GM03348 (cell line): ENCODE measurements around the gene MYRIP.
"Not testable (repeated sequence)": the region's sequence is repeated elsewhere in the genome, so short reads cannot be mapped to it uniquely, and the experiment has no call there.

ENCODE experiments used
- DNase-seq: peaks from one replicate; pipeline ENCODE4 v3.0.0; 2012; ENCODE audit warnings: low spot score

Gene MYRIP

GRCh38 chr3:40042752-40043443, 233.5 kb downstream of the MYRIP start:
- no peak for DNase-seq

DNA sequence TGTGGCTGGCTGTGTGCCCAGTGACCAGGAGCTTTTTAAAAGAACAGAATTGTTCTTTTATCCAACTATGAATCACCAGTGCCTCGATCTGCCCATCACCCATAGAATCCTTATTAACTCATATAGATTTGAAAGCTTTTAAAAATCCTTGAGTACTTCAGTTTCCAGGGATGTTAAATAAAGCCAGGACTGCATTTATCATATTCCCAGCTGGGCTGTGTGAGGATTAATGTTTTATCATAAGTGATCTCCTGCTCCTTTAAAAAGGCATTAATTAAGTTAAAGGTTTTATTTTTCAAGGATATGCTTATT, 234.0 kb downstream of the MYRIP start:
- DNase-seq = peak; percentile 33

DNA sequence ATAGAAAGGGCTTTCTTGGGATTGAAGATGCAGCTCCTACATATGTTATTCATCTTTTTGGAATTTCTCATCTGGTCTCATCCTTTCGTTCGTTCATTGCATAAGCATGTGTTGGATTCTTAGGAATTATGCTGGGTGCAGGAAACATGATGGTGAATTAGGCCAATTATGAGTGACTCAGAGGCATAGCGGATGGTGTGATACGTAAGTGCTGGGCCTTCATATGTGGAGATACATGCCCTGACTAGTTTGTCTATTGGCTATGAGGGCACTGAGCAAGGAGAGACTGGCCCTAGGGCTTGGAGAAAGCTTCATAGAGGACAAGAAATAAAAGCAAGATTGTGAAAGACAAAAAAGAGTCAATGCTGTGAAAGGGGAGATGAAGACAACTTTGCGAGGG, 235.1 kb downstream of the MYRIP start:
- peak; percentile 85 for DNase-seq

DNA sequence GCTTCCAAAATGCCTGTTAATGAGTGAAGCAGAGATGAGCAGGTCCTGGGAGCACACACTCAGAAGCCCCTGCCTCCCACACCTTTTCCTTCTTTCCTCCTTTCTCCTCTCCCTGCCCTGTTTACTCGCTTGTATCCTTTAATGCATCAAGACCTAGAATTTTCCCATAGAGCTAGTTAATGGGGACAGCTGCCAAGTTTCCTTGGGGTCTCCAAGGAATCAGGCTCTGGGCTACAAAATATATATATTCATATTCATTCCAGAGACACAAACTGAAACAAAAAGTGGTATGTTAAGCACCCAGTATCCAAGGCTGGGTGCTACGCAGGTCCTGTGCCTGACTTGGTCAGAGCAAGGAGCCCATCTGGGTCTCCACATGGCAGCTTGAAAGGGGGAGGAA, 235.6 kb downstream of the MYRIP start:
- no peak for DNase-seq

DNA sequence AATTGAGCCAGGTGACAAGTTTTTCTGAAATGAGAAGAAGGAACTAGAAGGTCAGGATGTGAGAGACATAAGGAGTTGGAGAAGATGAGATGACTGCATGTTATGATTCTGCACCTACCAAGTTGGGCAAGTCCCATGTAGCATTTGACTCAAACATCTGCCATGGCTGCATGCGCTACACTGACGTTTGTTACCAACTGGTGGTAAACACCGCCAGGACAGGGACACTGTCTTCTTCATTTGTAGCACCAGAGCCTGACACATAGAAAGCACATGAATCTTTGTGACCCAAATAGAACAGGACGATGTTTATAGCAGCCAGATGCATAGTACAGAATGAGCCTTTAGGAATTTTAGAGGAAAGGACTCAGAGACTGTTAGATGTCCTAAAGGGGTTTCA, 236.7 kb downstream of the MYRIP start:
- DNase-seq = no peak

DNA sequence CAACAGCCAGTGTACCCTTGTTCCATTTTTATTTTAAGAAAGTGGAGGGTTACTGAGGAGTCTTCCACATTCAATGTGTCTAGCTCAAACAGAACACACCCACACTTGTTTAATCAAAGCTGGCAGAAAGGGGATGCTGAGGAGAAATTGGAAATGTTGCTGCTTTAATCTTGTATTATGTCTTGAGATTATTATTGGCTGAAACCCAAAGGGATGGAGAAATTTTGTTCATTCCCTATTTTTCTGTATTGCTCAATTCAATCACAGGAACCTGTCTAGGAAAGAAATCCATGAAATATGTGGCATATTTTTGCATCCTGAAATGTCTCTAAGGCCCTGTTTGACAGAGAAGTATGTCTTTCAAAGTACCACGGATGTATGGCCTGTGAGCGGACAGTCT, 238.0 kb downstream of the MYRIP start:
- no peak for DNase-seq

DNA sequence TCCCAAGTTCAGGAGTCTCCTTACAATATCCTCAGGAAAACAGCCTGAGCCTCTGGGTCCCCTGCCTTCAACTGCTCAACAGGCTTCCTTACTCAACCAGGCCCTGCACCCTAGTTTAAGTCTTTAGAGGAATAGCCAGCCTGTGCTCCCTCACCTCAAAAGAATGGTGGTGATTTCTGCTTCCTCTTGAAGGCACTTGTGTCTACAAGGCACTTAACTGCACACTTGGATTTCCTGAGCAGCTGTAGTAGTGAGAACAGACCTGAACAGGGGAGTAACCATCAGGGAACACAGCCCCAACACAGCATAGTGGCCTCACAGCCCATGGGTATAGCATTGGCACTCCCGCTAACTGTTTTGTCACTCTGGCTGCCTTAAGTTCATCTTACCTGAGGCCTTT, 244.3 kb downstream of the MYRIP start:
- no peak for DNase-seq

GRCh38 chr3:40054568-40055222, 245.3 kb downstream of the MYRIP start:
- DNase-seq = peak; percentile 38

- no peak for DNase-seq
Observed at GRCh38 chr3:40055361-40055760, 246.0 kb downstream of the MYRIP start.

GRCh38 chr3:40055956-40056355, 246.5 kb downstream of the MYRIP start:
- no peak for DNase-seq

- DNase-seq = peak; percentile 58
Observed at GRCh38 chr3:40057077-40057476, 247.7 kb downstream of the MYRIP start.

GRCh38 chr3:40057786-40058185, 248.4 kb downstream of the MYRIP start:
- no peak for DNase-seq

- DNase-seq = no peak
Observed at GRCh38 chr3:40068636-40069035, 259.2 kb downstream of the MYRIP start.

DNA sequence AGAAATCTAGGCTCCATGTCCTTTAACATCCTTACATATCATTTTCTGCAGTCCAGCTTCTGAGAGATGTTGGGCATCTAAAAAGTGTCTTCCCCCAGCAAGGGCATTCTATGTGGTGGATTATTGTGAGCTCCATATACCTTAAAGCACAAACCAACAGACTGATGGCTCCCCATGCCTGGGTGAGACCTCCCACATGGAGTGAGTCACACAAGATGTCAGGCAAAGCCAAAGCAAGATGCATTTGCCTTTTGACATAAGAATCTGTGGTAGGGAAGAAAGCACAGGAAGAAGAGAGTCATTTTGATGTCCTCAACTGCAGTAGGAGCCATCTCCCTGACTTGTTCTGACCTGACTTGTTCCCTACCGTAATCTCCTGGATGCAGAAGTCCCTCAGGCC, 261.4 kb downstream of the MYRIP start:
- no peak for DNase-seq

DNA sequence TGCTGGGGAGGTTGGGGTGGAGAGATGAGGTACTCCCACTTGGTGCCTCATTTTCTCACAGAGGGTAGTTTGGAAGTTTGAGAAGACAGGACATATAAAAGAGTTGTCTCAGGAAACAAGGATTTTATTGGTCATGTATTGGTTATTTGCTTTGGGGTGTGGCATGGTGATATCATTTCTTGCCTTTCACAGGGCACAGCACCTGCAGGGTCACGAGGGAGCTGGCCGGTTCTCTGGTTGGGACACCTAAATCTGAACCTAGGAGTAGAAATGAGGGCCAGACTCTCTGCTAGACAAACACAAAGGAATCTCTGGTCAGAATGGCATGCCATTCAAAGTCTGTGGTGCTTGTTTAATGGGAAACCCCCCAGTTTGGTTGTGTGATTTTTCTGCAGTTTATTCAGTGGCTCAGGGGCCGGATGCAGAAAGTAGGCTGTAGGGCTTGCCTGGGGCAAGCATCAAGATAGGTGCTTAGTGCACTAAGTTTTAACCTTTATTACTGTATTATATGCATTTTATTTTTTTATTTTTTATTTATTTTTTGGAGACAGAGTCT, 262.4 kb downstream of the MYRIP start:
- no peak for DNase-seq

- DNase-seq = no peak
Observed at GRCh38 chr3:40073310-40074007, 264.1 kb downstream of the MYRIP start.

GRCh38 chr3:40077139-40077538, 267.7 kb downstream of the MYRIP start:
- not testable (repeated sequence) for DNase-seq

DNA sequence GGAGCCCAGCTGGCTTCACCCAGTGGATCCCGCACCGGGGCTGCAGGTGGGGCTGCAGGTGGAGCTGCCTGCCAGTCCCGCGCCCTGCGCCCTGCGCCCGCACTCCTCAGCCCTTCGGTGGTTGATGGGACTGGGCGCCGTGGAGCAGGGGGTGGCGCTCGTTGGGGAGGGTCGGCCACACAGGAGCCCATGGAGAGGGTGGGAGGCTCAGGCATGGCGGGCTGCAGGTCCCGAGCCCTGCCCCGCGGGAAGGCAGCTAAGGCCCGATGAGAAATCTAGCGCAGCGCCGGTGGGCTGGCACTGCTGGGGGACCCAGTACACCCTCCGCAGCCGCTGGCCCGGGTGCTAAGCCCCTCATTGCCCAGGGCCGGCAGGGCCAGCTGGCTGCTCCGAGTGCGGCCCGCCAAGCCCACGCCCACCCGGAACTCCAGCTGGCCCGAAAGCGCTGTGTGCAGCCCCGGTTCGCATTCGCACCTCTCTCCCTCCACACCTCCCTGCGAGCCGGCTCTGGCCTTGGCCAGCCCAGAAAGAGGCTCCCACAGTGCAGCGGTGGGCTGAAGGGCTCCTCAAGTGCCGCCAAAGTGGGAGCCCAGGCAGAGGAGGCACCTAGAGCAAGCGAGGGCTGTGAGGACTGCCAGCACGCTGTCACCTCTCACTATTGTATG, 268.6 kb downstream of the MYRIP start:
- not testable (repeated sequence) for DNase-seq

GRCh38 chr3:40078590-40078989, 269.2 kb downstream of the MYRIP start:
- no peak for DNase-seq

DNA sequence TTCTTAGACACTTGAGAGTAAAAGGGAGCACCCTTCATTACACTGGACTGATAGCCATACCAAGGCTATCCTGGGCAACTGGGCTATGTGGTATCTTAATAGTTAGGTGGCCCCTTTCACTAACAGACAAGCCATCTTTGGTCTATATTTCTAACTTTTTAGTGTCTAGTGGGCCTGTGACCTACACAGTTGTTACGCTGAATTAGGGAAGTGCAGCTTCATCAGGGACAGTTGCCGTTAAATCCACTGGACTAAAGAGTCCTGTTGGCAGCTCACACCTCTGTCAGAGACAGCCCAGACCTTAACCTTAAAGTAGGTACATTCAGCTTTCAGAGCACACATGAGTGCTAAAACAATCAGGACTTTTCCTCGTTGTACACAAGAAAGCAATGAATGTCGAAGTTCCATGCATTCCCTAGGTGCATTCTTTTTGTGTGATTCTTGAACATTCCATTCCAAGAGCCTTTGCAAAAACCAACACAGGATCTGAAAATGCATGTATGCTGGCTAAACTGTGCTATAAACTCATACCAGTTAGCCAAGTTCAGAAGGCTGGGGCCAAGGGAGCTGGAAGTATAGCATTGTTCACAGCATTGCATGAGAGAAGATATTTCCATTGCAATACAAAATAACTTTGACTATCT, 269.9 kb downstream of the MYRIP start:
- DNase-seq = peak; percentile 75

DNA sequence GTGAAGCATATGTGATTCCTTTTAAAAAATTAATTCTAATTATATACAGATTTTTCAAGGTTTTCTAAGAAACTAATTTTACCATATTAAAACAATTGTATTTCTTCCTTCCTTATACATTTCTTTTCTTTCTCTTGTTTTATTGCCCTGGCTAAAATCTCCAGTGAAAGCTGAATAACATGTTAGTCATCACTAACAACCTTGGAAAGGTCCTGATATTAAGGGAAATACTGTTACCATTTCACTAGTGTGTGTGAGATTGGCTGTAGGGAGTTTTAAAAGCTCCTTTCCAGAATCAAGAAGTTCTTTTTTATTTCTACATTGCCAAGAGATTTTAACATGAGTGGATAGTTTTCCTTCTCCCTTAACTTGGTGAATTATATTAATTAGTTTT, 270.4 kb downstream of the MYRIP start:
- DNase-seq = peak; percentile 51

DNA sequence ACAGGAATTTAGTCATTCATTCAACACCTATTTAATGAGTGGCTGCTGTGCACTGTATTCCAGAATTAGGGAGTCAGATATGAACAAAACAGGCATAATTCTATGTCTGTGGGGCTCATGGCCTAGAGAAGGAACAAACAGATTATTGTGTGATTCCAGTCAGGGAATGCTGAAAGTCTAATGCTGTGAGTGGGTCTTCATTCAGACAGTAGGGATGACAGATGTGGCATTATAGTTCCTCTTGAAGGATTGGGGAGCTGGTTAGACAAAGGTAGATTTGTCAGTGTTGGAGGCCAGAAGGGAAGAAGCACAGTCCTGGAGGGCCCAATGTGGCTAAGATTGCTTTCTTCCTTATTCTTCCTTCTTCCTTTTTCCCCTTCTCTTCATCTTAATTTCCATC, 273.7 kb downstream of the MYRIP start:
- DNase-seq = no peak
